ENCODE measurements around the gene MYLK2. TPM values are rescaled to one million over a fixed set of nuclear protein-coding genes. Genes with fewer than 3 reads are reported as not detected.

MYLK2 gene
- total RNA-seq, 1 experiment from 2014 or later: 0.74 TPM

GRCh38 chr20:31790401-31790800, 28.8 kb upstream of the MYLK2 start:
- H3K4me1 ChIP-seq (ENCODE audit: insufficient read depth, low read length): no peaks in the 10 kb centered on the region
- no CpG with 5 or more reads among the region's 3 CpGs for WGBS (ENCODE audit: extremely low coverage, insufficient read length, low lambda C conversion rate)
- no peaks in the 10 kb centered on the region for H4K20me1 ChIP-seq (ENCODE audit: control insufficient read depth, insufficient read depth, insufficient read length)
- H3K18ac ChIP-seq (ENCODE audit: insufficient read length, low read depth, low read length): no peak overlapping the region
- H3K56ac ChIP-seq (ENCODE audit: insufficient read length, low read depth, low read length): no peak overlapping the region
- H2BK12ac ChIP-seq (ENCODE audit: insufficient read length, low read depth, low read length): no peak overlapping the region
- H2BK15ac ChIP-seq (ENCODE audit: low read depth, low read length): no peak overlapping the region
- H3K79me2 ChIP-seq (ENCODE audit: insufficient read depth, low read length): no peaks in the 10 kb centered on the region
- no peak overlapping the region for H3K27ac ChIP-seq (ENCODE audit: insufficient read length, low read depth, low read length)
- H3K9me3 ChIP-seq (ENCODE audit: control insufficient read depth, low read depth, low read length): no peaks in the 10 kb centered on the region
- no peak overlapping the region for H2AK5ac ChIP-seq (ENCODE audit: insufficient read length, low read length)
- Mint-ChIP-seq H3K27me3 (ENCODE audit: low read depth) (no peaks in the 10 kb centered on the region), H3K9me3 (no peaks in the 10 kb centered on the region), H3K27ac (no peak overlapping the region), H3K36me3 (ENCODE audit: insufficient read depth in 1 of 3, low read depth in 3 of 3) (peaks cover 36 to 65% (median 40%) of the 10 kb centered on the region in 3 experiments; a peak in 6 of 7 replicates), H3K4me1 (peaks cover 0 to 4% of the 10 kb centered on the region in 2 experiments; a peak in 1 of 4 replicates), H3K4me3 (no peak overlapping the region)
- no peaks in the 10 kb centered on the region for H3K79me1 ChIP-seq (ENCODE audit: insufficient read depth, low read depth, low read length, poor library complexity, severe bottlenecking)
- no peak overlapping the region for H2BK120ac ChIP-seq (ENCODE audit: low read depth, low read length, poor library complexity, severe bottlenecking)
- DNase-seq: no peak
- no peak overlapping the region for H4K91ac ChIP-seq (ENCODE audit: insufficient read length, low read depth, low read length)
- no peak overlapping the region for H2BK20ac ChIP-seq (ENCODE audit: low read depth, low read length, poor library complexity, severe bottlenecking)
- H4K8ac ChIP-seq (replicated peaks; ENCODE audit: insufficient read length, low read depth, low read length): no peak overlapping the region
- TF ChIP-seq CTCF (conservative IDR thresholded peaks at IDR 0.05): no peak
- H3K4ac ChIP-seq (ENCODE audit: low read depth, low read length): no peak overlapping the region
- H4K5ac ChIP-seq (ENCODE audit: insufficient read length, low read depth, low read length): no peak overlapping the region
- no peak overlapping the region for H3K9ac ChIP-seq (ENCODE audit: extremely low read depth, insufficient read length, low read length)
- no peak overlapping the region for H2AFZ ChIP-seq (ENCODE audit: low read length)
- no peak overlapping the region for H3K14ac ChIP-seq (ENCODE audit: insufficient read depth, low read length)
- H3K23me2 ChIP-seq (ENCODE audit: insufficient read length, low read depth, low read length, poor library complexity, severe bottlenecking): no peaks in the 10 kb centered on the region
- H2BK5ac ChIP-seq (ENCODE audit: insufficient read length, low read length): no peak overlapping the region
- H3K23ac ChIP-seq (ENCODE audit: insufficient read length, low read depth, low read length): no peak overlapping the region
- H3T11ph ChIP-seq (ENCODE audit: low read length): no peak overlapping the region
- no peaks in the 10 kb centered on the region for H3K27me3 ChIP-seq (ENCODE audit: insufficient read depth, low read length)
- H3K4me2 ChIP-seq (ENCODE audit: insufficient read depth, insufficient read length, low read length): no peak overlapping the region

Measured in H9 (cell line).